Loucy (cell line): ENCODE results near the gene ATAD5.

Experiments used
- H2AFZ ChIP-seq: fragments of 200-600 bp; sonication (generic); 2 replicates; pipeline ENCODE4 v1.6.0; 2016; ENCODE audit warnings: antibody characterized with exemption, mild to moderate bottlenecking, low read length, moderate library complexity
- H3F3A ChIP-seq: fragments of 200-600 bp; 2 replicates; pipeline ENCODE4 v1.6.0; 2016; ENCODE audit warnings: antibody characterized with exemption, low read depth, mild to moderate bottlenecking
- H3K27me3 ChIP-seq: fragments of 200-600 bp; sonication (generic); 2 replicates; pipeline ENCODE4 v1.6.1; 2014; ENCODE audit warnings: low read length, mild to moderate bottlenecking; ENCODE audit not compliant: insufficient read depth, poor library complexity, severe bottlenecking
- H3K36me3 ChIP-seq: fragments of 200-600 bp; sonication (generic); 2 replicates; pipeline ENCODE4 v1.6.1; 2016; ENCODE audit warnings: low read length; ENCODE audit not compliant: insufficient read depth
- H3K4me1 ChIP-seq: fragments of 200-600 bp; sonication (generic); 2 replicates; pipeline ENCODE4 v1.5.1; 2014; ENCODE audit warnings: low read length, mild to moderate bottlenecking; ENCODE audit not compliant: insufficient read depth, poor library complexity, severe bottlenecking
- H3K4me2 ChIP-seq: fragments of 200-600 bp; sonication (generic); 2 replicates; pipeline ENCODE4 v1.6.0; 2014; ENCODE audit warnings: antibody characterized with exemption, low read length, low read depth, mild to moderate bottlenecking; ENCODE audit not compliant: poor library complexity, severe bottlenecking
- H3K4me3 ChIP-seq: fragments of 200-600 bp; sonication (generic); 2 replicates; pipeline ENCODE4 v1.5.1; 2014; ENCODE audit warnings: low read length, mild to moderate bottlenecking, mixed read lengths; ENCODE audit not compliant: poor library complexity, severe bottlenecking
- H3K79me2 ChIP-seq: fragments of 200-600 bp; sonication (generic); 2 replicates; pipeline ENCODE4 v1.6.1; 2014; ENCODE audit warnings: low read length; ENCODE audit not compliant: insufficient read depth
- H3K9ac ChIP-seq: fragments of 200-600 bp; sonication (generic); 2 replicates; pipeline ENCODE4 v1.6.0; 2014; ENCODE audit warnings: mild to moderate bottlenecking, low read depth, low read length, moderate library complexity; ENCODE audit not compliant: poor library complexity, severe bottlenecking
- H3K9me2 ChIP-seq: fragments of 200-600 bp; sonication (generic); replicated peaks from 2 replicates; pipeline ENCODE4 v1.6.1; 2016; ENCODE audit warnings: low read depth, low read length, mixed read lengths
- H3K9me3 ChIP-seq: fragments of 200-600 bp; sonication (generic); 2 replicates; pipeline ENCODE4 v1.6.1; 2014; ENCODE audit warnings: mild to moderate bottlenecking, antibody characterized with exemption, low read length, low read depth; ENCODE audit not compliant: insufficient read depth
- H4K20me1 ChIP-seq: fragments of 200-600 bp; sonication (generic); 2 replicates; pipeline ENCODE4 v1.6.0; 2014; ENCODE audit warnings: antibody characterized with exemption, low read length, mild to moderate bottlenecking; ENCODE audit not compliant: insufficient read depth, poor library complexity, severe bottlenecking
- CTCF ChIP-seq: fragments of 200-600 bp; sonication (generic); conservative IDR thresholded peaks from 2 replicates; pipeline ENCODE4 v1.5.1; 2014; ENCODE audit warnings: mild to moderate bottlenecking, antibody characterized with exemption, low read length
- EZH2phosphoT487 ChIP-seq: fragments of 200-600 bp; IDR thresholded peaks from 2 replicates; pipeline ENCODE4 v1.6.1; 2018; ENCODE audit warnings: antibody characterized with exemption, mild to moderate bottlenecking, moderate library complexity, borderline replicate concordance

ATAD5 gene

GRCh38 chr17:30827082-30827481 lies 4.7 kb upstream of the ATAD5 start:
- Histone ChIP-seq H3K4me3 (no peak overlapping the region), H3K9me2 (no peaks in the 10 kb centered on the region), H4K20me1 (peaks cover 16% of the 10 kb centered on the region), H3K27me3 (peaks cover 2% of the 10 kb centered on the region), H3K9ac (no peak overlapping the region), H3K36me3 (no peaks in the 10 kb centered on the region), H3K9me3 (no peaks in the 10 kb centered on the region), H2AFZ (no peak overlapping the region), H3F3A (no peaks in the 10 kb centered on the region), H3K79me2 (peaks cover 29% of the 10 kb centered on the region), H3K4me2 (no peak overlapping the region), H3K4me1 (peaks cover 29% of the 10 kb centered on the region)
- TF ChIP-seq CTCF (no peak), EZH2phosphoT487 (no peak)

GRCh38 chr17:30829022-30829421 lies 2.7 kb upstream of the ATAD5 start:
- no peaks in the 10 kb centered on the region for H3K36me3 ChIP-seq
- peaks cover 18% of the 10 kb centered on the region for H4K20me1 ChIP-seq
- H3K9me2 ChIP-seq = no peaks in the 10 kb centered on the region
- TF ChIP-seq EZH2phosphoT487 (no peak), CTCF (no peak)
- H3K4me3 ChIP-seq = no peak overlapping the region
- H3K4me1 ChIP-seq = peaks cover 22% of the 10 kb centered on the region
- H3K4me2 ChIP-seq = no peak overlapping the region
- H3F3A ChIP-seq = no peaks in the 10 kb centered on the region
- peaks cover 29% of the 10 kb centered on the region for H3K79me2 ChIP-seq
- H3K27me3 ChIP-seq = peaks cover 6% of the 10 kb centered on the region
- no peak overlapping the region for H2AFZ ChIP-seq
- H3K9me3 ChIP-seq = no peaks in the 10 kb centered on the region
- no peak overlapping the region for H3K9ac ChIP-seq

- peaks cover 6% of the 10 kb centered on the region for H3K27me3 ChIP-seq
- H3K4me3 ChIP-seq = peak overlapping the region; percentile 96
- peaks cover 48% of the 10 kb centered on the region for H3K79me2 ChIP-seq
- peak overlapping the region; percentile 97 for H2AFZ ChIP-seq
- peaks cover 36% of the 10 kb centered on the region for H3K4me1 ChIP-seq
- H3F3A ChIP-seq = no peaks in the 10 kb centered on the region
- no peaks in the 10 kb centered on the region for H3K9me2 ChIP-seq
- no peaks in the 10 kb centered on the region for H3K9me3 ChIP-seq
- H4K20me1 ChIP-seq = peaks cover 29% of the 10 kb centered on the region
- H3K4me2 ChIP-seq = peak overlapping the region; percentile 81
- H3K36me3 ChIP-seq = no peaks in the 10 kb centered on the region
- TF ChIP-seq EZH2phosphoT487 (no peak), CTCF (no peak)
- H3K9ac ChIP-seq = peak overlapping the region; percentile 99
Measured at GRCh38 chr17:30831257-30831656, 509 bp upstream of the ATAD5 start.
